Non-pigmented ciliary epithelial cell (primary cell): ENCODE data around the gene KRTAP5-9.
"Not testable (repeated sequence)": the region's sequence is repeated elsewhere in the genome, so short reads cannot be mapped to it uniquely, and the experiment has no call there.

Source experiments
- DNase-seq: peaks from one replicate; pipeline ENCODE4 v3.0.0-alpha.2; 2010; ENCODE audit warnings: low read depth

The KRTAP5-9 gene, protein sequence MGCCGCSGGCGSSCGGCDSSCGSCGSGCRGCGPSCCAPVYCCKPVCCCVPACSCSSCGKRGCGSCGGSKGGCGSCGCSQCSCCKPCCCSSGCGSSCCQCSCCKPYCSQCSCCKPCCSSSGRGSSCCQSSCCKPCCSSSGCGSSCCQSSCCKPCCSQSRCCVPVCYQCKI

DNA sequence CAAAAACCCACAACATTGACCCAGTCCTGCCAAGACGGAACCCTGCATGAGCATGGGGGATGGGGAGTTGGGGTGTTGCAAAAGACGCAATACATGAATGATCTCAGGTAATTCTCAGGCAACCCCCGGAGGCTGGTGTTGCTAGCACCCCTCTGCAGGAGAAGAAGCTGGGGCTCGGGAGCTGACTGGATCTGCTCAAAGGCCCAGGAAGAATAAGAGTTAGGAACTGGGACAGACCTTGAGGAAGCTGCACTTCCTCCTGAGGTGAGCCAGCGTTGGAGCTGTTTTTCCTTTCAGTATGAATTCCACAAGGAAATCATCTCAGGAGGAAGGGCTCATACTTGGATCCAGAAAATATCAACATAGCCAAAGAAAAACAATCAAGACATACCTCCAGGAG is at the start of gene KRTAP5-9:
KRTAP5-9 (plus strand) TSS at position 301 of the 400 bp plus-strand sequence. CDS start 238 bp downstream, outside the sequence.
- no peak for DNase-seq

DNA sequence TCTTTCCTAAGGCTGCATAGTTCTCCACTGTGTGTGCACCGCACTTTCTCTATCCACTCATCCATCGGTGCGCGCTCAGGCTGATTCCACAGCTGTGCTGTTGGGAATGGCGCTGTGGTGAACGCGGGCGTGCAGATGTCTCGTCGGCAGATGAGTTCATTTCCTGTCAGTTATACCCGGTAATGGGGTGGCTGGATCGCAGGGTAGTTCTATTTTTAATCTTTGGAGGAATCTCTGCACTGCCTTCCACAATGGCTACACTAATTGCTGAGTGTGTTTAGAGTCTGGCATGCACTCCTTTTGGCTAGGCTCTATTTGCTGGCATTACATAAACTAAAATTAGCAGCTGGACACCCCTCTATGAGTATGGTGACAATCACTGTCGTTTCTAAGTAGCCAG is 49.1 kb upstream of the KRTAP5-9 start:
- no peak for DNase-seq

DNA sequence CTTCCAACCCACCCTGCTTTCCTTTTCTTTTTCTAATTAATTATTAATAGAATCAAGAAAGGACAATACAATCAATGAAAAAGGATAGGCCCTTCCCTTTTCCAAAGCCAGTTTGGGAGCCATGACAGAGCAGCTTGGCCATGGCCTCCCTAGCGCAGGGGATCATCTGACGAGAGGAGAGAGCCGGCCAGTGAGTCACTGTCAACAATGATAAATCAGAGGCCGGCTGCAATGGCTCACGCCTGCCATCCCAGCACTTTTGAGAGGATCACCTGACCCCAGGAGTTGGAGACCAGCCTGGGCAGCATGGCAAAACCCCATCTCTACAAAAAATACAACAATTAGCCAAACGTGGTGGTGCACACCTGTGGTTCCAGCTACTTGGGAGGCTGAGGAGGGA is 48.7 kb upstream of the KRTAP5-9 start:
- no peak for DNase-seq

DNA sequence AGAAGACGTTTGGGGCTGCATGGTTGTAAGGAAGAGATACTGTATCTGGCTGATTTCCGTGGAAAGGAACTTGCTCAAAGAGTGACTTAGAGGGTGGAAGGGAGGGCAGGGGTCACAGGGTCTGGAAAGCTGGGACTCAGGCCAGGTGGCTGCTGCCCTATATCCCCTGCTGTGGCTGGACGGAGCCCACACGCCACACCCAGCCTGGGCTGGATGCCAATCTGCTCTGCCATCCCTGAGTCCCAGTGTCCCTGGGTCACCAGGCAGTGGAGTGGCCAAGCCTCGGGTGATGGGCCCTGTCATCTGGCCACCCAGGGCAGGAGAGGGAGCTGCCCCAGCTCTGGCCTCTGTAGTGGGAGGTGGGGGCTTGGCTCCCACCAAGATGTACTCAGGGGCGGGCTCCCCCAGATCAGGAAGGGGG is 47.6 kb upstream of the KRTAP5-9 start:
- no peak for DNase-seq

DNA sequence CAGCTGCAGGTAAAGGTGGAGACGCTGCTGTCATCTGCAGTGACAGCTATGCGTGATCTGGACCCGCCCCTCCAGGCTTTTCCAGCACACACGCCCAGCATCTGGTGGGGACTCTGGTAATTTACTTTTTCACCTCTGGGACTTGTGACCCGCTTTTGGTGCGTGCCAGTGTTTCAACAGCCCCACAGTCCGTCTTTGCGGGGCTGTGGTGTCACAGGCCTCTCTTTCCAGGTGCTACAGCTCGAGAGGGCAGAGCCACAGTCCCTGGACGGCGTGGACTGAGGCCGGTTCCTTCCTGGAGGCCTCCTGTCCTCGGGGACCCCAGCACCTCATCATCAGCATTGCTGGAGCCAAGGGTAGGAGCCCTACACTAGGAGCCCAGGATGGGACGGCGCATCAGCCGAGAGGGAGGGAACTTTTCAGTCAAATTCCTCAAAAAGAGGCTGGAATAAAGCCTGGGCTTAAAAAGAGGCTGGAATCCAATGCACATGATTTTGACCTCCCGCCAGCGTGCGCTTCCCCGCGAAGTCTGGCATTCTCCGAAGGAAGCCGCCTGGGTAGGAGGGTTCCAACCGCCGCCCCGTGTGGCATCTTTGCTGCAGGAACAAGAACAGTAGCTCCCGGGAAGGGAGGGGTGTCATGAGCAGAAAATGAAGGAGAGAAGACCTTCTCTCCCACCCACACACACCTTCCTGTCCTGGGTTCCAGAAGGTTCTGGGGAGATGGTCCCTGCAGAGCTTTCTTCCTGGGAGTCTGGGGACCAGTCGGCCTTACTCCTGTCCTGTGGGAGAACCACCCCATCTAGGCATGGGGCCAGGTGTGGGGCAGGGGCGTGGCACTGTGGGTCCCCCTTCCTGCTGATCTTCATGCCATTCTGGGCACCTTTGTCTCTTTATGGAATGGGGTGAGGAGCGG is 46.9 kb upstream of the KRTAP5-9 start:
- no peak for DNase-seq

DNA sequence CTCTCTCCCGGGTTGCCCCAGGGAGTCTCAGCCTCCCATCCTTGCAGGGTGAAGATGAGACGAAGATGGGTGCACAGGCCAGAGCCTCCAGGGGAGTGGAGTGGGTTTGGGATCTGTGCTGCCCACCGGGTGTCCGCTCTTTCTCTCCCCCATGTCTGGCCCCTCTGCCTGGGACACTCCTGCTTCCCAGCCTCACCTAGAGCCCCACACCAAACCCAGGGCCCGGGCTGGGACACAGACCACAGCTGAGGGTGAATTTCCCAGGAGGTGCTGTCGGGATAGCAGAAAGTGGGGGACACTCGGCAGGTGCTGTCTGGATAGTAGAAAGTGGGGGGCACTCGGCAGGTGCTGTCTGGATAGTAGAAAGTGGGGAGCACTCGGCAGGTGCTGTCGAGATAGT is 46.2 kb upstream of the KRTAP5-9 start:
- DNase-seq: no peak

DNA sequence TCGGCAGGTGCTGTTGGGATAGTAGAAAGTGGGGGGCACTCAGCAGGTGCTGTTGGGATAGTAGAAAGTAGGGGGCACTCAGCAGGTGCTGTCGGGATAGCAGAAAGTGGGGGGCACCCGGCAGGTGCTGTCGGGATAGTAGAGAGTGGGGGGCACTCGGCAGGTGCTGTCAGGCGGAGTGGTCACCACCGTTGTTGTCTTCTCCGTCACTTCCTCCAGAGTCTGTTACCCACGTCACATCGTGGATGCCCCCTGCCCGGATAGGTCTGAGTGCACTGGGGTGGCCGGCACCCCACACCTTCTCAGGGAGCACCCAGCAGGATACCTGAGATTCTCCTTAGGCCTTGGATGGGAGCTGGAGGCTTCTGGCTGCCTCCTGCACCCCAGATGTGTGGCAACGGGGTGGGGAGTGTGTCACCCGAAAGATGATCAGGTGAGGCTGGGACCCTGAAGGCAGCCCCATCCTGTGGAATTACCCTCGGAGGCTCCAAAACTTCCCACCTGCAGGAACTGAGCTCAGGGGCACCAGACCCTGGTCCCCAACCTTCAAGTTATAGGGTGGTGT is 45.3 kb upstream of the KRTAP5-9 start:
- no peak for DNase-seq

DNA sequence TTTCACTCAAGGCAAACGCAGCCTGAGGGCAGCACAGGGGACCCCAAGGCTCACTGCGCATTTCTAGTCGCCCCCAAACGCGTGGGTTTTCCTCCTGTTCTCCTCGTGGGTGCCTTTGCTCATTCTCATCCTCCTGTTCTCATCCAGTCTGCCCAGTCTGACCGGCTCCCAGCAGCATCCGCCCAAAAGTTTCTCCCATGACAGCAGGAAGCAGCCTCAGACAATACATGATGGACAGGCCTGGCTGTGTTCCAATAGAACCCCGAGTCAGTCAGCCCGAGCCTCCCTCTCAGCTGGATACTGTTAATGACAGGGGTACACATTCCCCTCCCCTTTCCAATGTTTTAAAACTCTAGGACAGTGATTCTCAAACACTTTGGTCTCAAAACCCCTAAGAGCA is 43.7 kb upstream of the KRTAP5-9 start:
- no peak for DNase-seq

DNA sequence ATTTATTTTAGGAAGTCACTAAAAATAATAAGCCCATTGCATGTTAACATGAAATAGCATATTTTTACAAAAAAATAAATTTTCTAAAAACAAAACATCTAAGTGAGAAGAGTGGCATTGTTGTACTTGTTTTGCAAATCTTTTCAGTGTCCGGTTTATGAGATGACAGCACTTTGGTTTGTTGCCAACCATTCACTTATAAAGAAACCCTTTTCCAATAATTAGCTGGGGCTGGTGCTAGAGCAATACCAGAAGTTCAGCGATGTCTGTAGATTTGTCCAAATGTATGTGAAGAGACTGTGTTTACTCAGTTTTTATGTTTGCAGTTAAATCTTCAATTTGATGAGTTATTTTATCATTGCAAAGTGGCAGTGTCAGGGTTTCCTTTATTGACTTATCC is 43.2 kb upstream of the KRTAP5-9 start:
- DNase-seq: no peak

DNA sequence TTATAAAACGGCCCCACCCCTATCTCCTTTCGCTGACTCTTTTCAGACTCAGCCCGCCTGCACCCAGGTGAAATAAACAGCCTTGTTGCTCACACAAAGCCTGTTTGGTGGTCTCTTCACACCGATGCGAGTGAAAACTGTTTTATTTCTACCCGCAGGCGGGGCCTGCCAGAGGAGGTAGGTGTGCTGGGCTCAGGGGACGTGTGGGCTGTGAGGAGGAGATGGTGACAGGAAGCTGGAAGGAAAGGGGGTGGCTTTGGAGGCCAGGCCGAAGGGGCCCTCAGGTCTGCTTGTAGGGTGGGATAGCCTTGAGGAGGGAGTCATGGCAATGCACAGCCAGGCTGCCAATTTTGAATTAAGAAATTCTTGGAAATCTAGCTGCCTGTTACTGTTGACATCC is 42.4 kb upstream of the KRTAP5-9 start:
- DNase-seq: no peak

DNA sequence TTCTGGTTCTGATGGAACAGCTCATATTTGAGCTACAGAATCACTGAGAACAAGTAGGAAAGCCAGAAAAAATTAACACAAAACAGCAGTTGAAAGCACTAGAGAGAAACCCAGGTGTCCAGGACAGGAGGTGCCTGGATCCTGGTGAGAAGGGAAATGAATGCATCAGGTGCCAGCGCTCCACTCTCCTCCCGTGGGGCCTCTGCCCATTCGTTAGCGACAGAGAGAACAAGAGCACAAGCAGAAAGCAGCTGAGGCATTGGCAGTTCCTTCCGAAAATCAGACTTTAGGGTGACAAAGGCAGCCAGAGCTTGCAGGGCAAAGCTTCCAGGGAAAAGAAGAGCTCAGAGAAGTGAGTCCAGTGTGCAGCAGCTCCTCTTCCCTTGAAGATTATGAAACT is 41.1 kb upstream of the KRTAP5-9 start:
- no peak for DNase-seq

DNA sequence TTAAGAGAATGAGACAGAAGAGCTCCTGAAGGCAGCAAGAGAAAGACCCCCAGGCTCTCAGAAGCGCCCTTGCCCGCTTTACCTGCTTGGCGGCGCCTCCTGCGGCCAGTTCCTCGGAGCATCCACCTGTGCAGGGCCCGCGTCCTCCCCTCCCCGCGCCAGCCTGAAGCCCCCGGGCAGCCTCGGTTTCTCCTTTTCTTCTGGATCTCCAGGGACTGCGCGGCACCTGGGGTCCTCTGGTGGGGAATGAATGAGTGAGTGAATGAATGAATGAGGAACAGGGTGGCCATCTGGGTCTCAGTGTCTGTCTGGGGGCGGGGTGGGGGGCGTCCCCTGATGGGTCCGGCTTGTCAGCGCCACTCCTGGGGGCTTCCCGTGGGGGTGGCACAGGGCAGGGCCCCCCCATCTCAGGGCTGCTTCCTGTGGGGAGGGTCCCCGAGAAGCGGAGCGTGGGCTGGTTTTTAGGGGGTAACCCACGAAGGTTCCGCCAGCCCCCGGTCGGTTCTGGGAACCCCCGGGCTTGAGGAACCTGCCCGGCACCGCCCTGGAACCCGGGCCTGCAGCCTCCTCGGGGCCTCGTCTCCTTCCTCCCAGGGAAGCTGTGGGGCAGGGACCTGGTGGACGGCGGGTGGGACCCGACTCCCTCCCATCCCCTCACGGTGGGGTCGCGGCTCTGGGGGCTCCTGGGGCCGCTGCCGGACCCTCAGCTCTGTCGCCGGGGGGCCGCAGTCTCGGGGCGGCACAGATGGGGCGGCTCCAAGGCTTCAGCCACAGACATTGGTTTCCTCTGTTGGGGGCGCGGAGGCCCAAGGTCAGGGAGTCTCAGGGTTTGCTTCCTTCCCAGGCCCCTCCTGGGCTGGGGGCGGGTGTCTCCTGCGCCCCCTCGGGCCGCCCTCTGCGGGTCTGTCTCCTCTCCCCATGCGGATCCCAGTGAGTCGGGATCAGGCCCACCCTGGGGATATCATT is 29.4 kb upstream of the KRTAP5-9 start:
- no peak for DNase-seq

DNA sequence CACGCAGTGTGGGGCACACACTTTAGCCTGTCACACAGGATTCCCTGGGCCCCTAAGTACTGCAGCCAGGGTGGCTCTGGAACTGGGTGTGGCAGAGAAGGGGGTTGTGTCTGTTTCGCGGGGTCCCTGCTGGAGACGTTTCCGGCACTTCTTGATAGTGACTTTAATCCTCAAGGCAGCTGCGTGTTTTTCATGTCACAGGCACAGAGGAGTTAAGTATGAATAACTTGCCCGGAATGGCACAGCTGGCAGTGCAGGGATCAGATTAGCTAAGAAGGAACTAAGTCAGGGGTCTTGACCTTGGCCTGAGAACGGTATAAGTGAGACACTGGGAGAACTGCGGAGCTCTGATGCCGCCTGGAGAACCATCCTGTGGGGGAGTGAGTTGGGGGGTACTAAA is 28.7 kb upstream of the KRTAP5-9 start:
- DNase-seq: no peak

DNA sequence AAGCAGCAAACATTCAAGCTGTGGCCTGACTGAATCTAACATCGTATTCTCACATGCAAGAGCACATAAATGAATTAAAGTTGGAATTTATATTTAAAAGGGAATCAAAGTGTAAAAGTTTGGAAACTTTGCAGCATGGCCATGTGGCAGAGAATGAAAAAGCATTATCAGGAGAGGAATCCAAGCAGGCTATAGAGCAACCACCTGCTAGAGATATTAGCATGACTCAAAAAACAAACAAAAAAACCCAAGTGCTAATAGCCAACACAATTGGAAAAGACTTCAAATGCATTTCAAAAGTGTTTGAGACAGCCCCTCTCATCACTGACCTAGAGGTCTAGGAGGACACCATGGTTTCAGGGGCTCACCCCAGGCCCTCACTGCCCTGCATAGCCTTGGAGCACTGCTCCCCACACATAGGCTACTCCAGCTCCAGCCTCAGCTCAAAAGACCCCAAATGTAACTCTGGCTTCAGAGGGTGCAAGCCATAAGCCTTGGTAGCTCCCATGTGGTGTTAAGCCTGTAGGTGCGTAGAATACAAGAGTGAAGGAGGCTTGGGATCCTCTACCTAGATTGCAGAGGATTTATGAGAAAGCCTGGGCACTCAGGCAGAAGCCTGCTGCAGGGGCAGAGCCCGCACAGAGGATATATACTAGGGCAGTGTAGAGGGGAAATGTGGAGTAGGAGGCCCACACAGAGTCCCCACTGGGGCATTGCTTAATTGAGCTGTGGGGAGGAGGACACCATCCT is 22.9 kb upstream of the KRTAP5-9 start:
- no peak for DNase-seq

DNA sequence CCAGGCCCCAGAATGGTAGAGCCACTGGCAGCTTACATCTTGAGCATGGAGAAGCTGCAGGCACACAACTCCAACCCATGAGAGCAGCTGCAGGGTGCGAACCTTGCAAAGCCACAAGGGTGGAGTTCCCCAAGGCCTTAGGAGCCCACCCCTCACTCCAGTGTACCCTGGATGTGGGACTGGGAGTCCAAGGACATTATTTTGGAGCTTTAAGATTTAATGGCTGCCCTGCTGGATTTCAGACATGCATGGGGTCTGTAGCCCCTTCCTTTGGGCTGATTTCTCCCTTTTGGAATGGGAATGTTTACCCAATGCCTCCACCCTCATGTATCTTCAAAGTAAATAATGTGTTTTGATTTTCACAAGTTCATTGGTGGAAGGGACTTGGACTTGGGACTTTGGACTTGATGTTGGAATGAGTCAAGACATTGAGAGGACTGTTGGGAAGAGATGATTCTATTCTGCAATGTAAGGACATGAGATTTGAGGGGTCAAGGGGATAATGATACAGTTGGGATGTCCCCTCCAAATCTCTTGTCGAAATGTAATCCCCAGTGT is 22.2 kb upstream of the KRTAP5-9 start:
- no peak for DNase-seq

DNA sequence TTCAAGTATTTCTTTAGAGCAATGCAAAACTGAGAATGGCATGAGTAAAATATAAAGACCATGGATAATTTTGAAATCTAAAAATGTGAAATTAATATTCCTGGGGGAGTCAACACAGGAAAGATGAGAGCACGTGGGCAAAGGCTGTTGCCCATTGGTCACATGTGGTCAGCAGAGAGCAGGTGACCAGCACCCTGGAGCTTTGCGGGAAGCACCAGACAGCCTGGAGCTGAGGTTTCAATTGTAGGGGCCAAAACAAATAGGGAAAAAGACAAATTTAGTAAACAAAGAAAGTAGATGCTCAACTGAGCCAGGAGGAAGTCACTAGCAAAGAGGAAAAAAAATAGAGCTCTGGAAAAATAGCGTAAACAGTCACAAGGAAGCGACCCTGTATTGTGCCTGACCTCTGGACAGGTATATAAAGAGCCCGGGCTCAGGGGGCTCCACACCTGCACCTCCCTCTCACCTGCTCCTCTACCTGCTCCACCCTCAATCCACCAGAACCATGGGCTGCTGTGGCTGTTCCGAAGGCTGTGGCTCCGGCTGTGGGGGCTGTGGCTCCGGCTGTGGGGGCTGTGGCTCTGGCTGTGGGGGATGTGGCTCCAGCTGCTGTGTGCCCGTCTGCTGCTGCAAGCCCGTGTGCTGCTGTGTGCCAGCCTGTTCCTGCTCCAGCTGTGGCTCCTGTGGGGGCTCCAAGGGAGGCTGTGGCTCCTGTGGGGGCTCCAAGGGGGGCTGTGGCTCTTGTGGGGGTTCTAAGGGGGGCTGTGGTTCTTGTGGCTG is 21.2 kb upstream of the KRTAP5-9 start, which contains the start of gene KRTAP5-7:
KRTAP5-7 (plus strand) TSS at position 472 of the 780 bp plus-strand sequence; CDS start at position 506, 34 bp downstream.
- not testable (repeated sequence) for DNase-seq

DNA sequence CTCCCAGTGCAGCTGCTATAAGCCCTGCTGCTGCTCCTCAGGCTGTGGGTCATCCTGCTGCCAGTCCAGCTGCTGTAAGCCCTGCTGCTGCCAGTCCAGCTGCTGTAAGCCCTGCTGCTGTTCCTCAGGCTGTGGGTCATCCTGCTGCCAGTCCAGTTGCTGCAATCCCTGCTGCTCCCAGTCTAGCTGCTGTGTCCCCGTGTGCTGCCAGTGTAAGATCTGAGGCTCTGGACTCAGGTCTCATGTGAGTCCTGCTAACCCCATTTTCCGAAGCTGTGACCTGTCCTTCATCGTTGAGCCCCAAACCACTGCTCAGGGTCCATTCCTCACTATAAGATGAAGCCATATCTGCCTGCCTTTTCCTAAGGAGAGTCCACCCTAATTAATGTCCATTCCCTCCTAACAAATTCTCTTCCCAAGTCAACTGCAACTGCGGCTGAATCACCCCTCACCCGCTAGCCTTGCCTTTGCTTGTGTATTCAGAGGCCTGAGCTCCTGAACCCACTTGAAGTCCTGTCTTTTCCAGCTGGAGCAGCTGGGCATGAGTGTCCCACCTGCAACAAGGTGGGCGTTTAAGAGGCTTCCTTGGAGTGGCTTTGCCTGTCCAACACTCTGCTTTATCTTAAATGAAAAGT is 20.5 kb upstream of the KRTAP5-9 start:
- no peak for DNase-seq

DNA sequence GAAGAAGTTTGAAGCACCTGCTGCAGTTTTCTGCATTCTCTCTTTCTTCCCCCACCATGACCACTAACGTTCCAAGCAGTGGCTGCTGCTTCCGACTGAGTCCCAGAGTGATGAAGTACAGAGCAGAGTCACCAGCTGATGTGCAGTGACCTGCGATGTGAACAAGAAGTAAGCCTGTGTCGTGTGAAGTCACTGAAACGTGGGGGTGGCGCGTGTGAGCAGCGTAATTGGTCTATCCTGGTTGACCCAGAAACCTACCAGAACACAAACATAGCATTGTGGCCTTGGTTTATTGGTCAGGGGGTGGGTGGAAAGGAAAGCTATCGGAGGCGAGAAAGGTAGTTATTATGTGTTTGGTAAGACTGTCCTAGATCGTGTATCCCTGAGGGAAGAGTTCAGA is 17.6 kb upstream of the KRTAP5-9 start:
- DNase-seq: no peak

DNA sequence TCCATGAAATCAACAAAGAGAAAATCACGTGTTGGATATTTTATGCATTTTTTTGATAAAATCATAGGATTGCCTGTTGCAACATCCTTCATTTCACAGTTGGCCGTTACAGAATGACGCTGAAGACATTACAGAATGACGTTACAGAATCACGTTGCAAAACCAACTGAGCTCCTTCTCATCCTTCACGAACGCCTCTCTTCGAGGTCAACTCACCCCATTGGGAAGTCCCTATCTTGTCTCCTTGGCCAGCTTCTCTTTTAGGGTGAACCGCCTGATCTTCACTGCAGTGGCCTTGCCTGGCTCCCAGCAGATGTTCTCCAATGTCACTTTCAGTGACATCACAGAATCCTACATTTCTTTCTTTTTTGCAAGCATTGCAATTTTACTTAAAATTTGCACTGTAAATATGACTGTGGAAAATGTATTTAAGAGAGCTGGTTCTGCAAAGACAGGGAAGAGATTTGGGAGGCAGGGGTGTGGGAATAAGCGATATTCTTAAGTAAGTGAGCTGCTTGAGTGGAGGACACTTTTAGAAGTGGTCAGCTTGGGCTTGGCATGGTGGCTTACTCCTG is 16.1 kb upstream of the KRTAP5-9 start:
- DNase-seq: no peak
